ENCODE results near the gene SPEG.
A peak's percentile ranks its signal among the peaks of the same experiment; 100 is the strongest.

DNA sequence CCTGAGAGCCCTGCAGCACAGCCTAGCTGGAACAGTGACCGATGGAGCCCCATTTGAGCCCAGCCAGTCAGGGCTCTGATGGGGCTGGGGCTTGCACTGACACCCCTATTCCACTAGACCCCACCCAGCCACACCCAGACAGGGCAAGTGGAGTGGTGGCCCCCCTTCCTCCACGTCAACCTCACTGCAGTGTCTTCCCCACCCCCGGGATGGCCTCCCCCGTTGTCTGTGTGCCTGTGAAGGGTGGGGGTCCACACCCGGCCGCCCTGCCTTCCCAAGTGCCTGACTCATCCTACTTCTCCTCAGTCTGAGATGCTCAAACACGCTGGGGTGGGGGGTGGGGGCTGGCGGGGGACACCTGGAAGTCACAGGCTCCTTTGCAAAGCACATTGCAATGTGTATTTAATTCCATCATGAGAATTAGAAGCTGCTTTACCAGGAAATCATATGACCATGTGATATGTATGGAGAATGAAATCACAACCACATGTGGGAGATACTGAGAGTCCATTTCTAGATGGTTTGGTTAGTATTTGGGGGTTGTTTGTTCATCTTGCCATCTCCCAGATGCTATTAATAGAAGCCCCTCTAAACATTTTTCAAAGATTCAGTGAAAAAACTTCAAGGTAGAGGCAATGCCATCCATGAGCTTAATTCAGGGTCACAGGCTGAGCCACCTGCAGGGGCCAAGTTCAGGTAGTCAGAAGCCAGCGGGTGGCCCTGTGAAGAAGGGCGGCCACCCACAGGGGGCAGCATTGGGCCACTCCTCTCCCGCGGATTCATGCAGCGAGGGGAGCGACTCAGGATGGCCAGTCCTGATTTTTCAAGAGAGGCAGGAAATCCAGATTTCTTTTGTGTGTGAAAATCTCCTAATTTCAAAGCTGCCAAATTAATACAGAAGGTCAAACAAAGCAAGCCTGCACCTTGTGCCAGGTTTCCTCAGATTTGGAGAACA is 41.3 kb downstream of the SPEG start:
- TF ChIP-seq, protein P1, sequence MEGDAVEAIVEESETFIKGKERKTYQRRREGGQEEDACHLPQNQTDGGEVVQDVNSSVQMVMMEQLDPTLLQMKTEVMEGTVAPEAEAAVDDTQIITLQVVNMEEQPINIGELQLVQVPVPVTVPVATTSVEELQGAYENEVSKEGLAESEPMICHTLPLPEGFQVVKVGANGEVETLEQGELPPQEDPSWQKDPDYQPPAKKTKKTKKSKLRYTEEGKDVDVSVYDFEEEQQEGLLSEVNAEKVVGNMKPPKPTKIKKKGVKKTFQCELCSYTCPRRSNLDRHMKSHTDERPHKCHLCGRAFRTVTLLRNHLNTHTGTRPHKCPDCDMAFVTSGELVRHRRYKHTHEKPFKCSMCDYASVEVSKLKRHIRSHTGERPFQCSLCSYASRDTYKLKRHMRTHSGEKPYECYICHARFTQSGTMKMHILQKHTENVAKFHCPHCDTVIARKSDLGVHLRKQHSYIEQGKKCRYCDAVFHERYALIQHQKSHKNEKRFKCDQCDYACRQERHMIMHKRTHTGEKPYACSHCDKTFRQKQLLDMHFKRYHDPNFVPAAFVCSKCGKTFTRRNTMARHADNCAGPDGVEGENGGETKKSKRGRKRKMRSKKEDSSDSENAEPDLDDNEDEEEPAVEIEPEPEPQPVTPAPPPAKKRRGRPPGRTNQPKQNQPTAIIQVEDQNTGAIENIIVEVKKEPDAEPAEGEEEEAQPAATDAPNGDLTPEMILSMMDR (IDR thresholded peaks at IDR 0.05 in 8 of 11, conservative IDR thresholded peaks at IDR 0.05 in 3 of 11): peak in 10 of 11 experiments; percentile 25 to 83 (median 68)
- no peak for TF ChIP-seq POLR2AphosphoS5 (IDR thresholded peaks at IDR 0.05)
